Measurements from ENCODE around the gene PAQR3. TPM values are rescaled to one million over a fixed set of nuclear protein-coding genes. Genes with fewer than 3 reads are reported as not detected.

The PAQR3 gene
- total and polyA plus RNA-seq, 9 of the 15 experiments (the other 6 are each of a cell fraction or from before 2014, with no cell fraction given), result 10.7 to 77.1 (median 31.6) TPM

GRCh38 chr4:78938868-78939666 lies at the start of gene PAQR3 (continued):
- TF ChIP-seq ZBTB26 (CRISPR knock-in tag; IDR thresholded peaks at IDR 0.05), result no peak
- TF ChIP-seq ZNF668 (CRISPR knock-in tag; IDR thresholded peaks at IDR 0.05), result no peak
- no peak for TF ChIP-seq CHD2 (IDR thresholded peaks at IDR 0.05; ENCODE audit: low read depth, low read length)
- TF ChIP-seq EWSR1 (IDR thresholded peaks at IDR 0.05; ENCODE audit: borderline replicate concordance, low read depth, partially characterized antibody), result no peak
- TF ChIP-seq HSF4 (CRISPR knock-in tag; IDR thresholded peaks at IDR 0.05; ENCODE audit: borderline replicate concordance), result no peak
- TF ChIP-seq MTA1 (IDR thresholded peaks at IDR 0.05; ENCODE audit: borderline replicate concordance), result no peak
- no peak for TF ChIP-seq BRD4 (IDR thresholded peaks at IDR 0.05)
- TF ChIP-seq ZNF518B (CRISPR knock-in tag; IDR thresholded peaks at IDR 0.05), result no peak
- no peak for TF ChIP-seq HEY1 (CRISPR knock-in tag; IDR thresholded peaks at IDR 0.05; ENCODE audit: borderline replicate concordance)
- no peak for TF ChIP-seq PREB (CRISPR knock-in tag; IDR thresholded peaks at IDR 0.05)
- TF ChIP-seq DACH1 (IDR thresholded peaks at IDR 0.05; ENCODE audit: partially characterized antibody), result no peak
- TF ChIP-seq ZNF444 (CRISPR knock-in tag; IDR thresholded peaks at IDR 0.05), result no peak
- 0 out of 4 replicates have a peak, but pooled peaks of 1 of the 2 experiments have one; percentile 7 for TF ChIP-seq TRIM24 (IDR thresholded peaks at IDR 0.05)
- no peak for TF ChIP-seq E2F1 (CRISPR knock-in tag; IDR thresholded peaks at IDR 0.05)
- TF ChIP-seq PTBP1 (IDR thresholded peaks at IDR 0.05; ENCODE audit: low read depth, low read length), result no peak
- TF ChIP-seq CCNT2 (IDR thresholded peaks at IDR 0.05; ENCODE audit: borderline replicate concordance, extremely low read depth, insufficient read length, low read depth, low read length), result peak; percentile 91
- no peak for TF ChIP-seq TFAM (CRISPR knock-in tag; conservative IDR thresholded peaks at IDR 0.05)
- TF ChIP-seq IRF9 (tag; IDR thresholded peaks at IDR 0.05), result no peak
- no peak for TF ChIP-seq DLX4 (CRISPR knock-in tag; IDR thresholded peaks at IDR 0.05)

Data from K562 (cell line).